ENCODE results near the gene PTPDC1.

The PTPDC1 gene

DNA sequence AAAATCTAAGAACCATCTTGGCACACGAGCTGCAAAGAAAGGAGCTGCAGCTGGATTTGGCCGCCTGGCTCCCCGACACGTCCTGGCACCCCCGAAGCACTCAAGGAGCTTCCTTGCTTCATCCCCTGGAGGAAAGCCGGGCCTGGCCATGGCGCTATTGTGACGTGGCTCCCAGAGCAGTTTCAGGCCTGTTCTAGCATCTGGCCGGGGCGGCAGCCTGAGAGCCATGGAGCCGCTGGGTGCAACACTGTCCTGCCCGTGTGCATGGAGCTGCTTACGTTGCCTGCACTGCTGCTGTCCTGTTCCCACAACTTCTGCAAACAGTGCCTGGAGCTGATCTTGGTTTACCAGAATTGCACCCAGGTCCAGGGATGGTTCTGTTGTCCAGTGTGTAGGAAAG, 63.5 kb downstream of the PTPDC1 start:
- no peak for DNase-seq

DNA sequence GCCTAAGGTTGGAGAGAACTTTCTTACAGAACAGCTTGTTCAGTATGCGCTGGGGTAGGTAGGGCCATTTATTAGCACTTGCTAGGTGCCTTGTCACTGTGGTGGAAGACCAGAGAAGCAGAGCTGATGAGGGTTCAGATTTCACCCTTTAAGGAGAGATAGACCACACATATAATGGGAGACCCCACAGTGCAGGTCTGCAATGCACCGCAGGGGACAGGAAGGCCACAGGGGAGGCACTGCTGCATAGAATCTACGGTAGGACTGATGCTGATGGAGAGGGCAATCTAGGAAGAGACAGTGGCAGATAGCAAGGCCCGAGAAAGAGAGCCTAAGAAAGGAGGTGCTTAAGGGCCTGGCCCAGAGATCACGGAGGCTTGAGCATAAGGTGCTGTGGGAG, 64.2 kb downstream of the PTPDC1 start:
- no peak for DNase-seq

DNA sequence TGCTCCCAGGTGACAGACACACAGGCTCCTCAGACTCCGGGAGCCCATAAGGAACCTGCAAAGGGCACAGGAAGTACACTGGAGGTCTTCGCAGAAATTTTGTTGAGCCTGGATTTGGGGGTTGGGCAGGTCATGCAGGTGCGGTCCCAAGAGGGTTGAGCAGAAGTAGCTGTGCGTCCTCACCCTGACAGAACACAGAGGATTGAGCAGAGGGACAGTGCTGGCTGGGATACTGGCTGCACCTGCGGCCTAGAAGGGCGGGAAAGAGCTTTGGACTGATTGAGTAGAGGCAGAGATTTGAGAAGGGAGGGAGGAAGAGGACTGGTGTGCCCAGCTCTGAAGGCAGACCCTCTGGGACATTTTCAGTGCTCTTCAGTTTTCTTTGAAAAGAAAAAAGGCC, 65.4 kb downstream of the PTPDC1 start:
- DNase-seq, result no peak

DNA sequence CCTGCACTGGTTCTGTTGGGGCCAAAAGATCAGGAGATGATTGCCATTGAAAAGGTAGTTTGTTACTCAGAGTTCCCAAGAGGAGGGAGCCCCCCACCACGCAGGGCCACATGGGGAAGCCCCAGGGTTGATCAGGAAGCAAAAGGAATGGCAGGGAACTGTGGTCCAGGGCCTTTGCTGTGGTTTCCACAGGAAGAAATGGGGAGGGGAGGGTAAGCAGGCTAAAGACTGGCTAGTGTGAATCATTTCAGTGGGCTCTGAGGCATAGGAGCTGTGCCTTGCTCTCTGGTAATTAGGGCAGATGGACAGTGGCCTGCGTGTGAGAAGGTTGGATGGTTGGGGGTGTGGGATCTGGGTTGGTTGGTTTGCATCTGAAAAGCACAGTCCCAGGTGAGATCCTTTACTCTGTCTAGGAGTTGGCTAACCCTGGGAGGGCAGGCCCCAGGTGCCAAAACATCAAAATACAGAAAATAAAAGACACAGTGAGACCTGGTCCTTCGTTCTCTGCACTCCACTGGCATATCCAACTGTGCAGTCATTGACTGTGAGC, 66.1 kb downstream of the PTPDC1 start:
- no peak for DNase-seq

DNA sequence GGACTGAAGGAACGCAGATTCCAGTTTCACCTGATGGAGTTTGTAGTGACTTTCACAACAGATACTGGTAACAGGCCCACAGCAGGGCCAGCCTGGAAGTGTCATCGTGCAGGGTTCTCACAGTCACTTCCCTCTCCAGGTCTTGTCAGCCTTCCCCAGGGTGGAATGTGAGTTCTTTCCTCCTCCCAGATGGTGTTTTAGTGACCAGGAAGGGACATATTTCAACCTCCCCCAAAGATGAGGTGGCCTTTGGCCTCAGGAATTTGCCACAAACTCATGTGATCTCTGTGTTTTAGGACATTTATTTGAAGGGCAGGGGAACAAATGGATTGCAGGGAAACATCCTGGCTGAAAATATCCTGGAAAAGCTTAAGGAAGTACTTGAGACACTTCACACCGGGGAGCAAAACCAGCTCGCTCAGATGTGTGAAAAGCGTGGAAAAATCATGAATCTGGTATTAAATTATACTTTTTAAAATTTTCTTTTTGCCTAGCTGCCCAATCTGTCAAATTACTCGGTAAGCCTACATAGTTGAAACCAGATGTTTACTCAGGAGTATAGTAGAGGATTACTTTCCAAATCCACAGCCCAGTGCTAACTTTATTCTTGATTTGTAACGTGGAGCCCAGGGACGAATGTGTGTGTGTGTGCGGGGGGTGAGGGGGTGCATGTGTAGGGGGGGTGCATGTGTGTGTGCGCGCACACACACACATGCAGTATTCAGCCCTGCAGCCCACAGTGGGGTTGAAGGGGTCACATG, 66.8 kb downstream of the PTPDC1 start:
- no peak for DNase-seq

DNA sequence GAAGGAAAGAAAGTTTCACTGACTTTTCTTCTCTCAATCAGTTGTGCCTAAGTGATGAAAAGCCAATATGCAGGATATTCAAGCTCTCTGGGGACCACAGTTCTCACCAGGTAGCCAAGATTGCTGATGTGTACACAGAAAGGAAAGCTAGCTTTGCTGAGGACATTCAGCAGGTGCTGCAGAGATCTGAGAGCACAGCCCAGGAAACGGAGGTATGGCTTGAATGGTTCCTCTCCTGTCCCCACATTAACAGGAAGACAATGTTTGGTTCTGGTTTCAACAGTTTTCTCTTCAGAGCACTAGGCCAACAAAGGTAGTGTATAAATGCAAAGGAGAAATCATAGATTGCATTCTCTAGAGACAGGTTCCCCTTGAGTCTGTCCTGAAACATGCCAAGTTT, 69.6 kb downstream of the PTPDC1 start:
- DNase-seq, result no peak

DNA sequence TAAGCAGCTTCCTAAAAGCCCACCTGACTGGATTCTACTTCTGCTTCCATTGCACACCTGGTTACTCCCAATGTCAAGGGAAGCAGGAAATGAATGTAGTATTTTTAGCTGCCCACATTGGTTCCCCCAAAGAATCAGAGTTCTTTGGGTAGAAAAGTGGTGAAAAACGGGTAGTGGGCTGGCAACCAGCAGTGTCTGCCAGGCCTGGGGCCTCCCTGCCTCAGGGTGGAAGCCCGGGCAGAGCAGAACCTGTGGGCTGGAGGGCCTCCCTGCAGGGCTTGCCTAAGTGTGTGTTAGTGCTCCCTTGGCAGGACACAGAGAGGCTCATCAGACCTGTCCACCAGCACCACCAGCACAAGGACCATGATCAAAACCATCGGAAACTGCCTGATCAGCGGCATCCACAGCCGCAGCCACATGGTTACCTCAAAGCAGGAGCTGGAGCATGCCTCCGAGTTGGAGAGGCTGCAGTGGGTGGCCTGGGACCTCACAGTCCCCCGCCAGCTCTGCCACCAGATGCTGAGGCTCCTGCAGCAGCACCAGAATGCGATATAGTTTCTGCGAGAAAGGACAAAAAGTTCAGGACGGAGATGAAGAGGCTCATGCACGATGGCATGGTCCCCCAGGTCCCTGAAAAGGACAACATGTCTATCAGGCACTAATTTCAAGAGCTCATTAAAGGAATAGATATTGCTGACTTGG, 72.2 kb downstream of the PTPDC1 start:
- no peak for DNase-seq

DNA sequence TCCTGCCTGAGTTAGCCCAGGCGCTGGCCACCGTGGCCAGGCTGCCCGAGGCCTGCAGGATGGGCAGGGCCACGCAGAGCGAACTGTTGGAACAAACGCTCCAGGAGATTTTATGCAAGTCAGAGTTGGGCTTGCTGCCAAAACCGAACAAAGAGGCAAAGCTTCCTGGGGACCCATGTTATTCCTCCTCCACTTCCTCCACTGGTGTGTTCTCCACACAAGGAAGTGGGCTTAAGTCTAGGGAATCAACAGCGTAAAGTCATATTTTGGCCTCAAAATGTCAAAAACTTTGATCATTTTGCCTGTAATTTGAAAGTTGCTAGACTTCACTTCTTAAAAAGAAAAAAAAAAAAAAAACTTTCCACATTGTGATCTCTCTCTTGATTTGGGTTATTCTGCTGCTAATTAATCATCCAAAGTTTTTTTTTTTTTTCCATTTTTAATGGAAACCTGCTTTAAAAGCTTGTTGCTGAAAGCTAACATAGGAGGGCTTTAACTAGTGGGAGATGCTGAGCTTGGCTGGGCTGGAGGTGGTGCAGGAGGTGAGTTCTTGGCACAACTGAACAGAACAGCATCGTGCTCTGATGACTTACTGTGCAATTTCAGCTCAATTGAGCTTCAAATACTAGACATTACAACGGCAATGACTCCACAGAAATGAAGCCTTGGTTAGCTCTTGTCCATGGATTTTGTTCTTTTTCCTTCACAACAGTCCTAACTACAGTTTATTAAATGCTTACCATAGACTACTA, 73.0 kb downstream of the PTPDC1 start:
- DNase-seq, result no peak
